GM19025 (cell line): ENCODE measurements around the gene UBXN2A.

Experiments
- ATAC-seq: cut with Tn5 transposase; IDR thresholded peaks from one replicate; pipeline ENCODE4 v1.9.1; 2021; ENCODE audit warnings: mild to moderate bottlenecking, low read depth, moderate library complexity; ENCODE audit not compliant: unreplicated experiment

UBXN2A gene, protein sequence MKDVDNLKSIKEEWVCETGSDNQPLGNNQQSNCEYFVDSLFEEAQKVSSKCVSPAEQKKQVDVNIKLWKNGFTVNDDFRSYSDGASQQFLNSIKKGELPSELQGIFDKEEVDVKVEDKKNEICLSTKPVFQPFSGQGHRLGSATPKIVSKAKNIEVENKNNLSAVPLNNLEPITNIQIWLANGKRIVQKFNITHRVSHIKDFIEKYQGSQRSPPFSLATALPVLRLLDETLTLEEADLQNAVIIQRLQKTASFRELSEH

GRCh38 chr2:23939987-23940717 is at the start of gene UBXN2A:
TSS of gene UBXN2A (plus strand) at chr2:23940463. CDS start at chr2:23958315, 17,852 bp downstream.
- peak; percentile 79 for ATAC-seq

GRCh38 chr2:23900133-23900532 is 40.1 kb upstream of the UBXN2A start:
- ATAC-seq, result no peak

GRCh38 chr2:23900541-23901322 is 39.5 kb upstream of the UBXN2A start:
- no peak for ATAC-seq

DNA sequence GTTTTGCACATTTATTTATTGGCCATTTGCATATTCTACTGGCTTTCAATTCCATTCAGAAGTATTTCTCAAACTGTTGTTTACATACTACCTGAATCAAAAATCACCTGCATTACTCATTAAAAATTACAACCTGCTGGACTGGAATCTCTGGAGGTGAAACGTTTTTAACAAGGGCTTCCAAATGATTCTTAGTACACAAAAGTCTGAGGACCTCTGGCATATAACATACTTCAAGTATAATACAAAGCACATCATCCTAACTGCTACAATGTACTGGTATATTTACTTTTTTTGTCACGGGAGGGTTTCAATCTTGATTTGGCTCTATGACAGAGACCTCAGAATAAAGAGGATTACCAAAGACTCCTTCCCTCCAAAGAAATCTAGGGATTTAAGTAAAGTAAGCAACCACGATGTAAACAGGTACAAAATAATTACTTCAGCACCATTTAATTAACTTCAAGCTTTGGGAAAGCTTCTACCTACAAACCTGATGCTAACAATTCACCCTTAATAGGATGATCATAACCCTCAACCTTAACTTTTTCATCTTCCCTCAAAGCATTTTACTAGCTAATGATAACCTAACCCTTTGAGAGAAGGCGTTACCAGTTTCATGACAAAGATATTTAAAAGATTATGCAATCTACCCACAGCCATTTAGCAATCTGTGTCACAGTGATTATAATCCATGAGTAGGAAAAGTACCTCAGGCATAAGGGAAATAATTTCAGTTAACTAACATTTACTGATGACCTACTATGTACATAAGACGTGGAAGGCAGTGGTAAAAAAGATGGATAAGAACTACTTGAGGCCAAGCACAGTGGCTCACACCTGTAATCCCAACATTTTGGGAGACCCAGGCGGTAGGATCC is 38.1 kb upstream of the UBXN2A start:
- ATAC-seq, result no peak

DNA sequence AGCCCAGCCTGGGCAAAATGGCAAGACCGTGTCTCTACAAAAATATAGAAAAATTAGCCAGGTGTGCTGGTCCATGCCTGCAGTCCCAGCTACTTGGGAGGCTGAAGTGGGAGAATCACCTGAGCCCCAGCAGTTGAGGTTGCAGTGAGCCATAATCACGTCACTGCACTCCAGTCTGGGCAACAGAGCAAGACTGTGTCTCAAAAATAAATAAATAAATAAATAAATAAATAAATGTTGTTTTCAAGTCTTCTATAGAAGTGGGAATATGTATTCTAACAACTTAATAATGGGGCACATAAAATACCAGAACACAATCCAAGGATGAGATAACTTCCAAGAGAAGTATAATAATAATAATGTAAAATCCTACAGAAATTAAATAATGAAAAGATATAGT is 37.2 kb upstream of the UBXN2A start:
- ATAC-seq, result no peak

DNA sequence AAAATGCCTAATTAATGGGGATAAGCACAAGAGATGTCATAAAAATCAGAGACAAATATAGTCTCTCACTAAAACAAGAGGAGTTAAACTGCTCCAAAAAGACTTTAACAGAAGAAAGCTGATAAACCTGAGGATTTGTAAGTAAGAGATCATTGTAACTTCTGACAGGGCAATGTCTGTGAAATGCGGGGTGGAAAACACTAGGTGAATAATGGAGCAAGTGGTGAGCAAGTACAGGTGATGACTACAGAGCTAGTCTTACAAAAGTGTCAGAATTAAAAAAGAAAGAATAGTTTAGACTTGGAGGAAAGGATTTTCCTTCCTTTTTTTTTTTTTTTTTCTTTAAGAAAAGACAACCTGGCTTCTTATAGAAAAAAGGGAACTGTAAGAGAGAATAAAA is 36.0 kb upstream of the UBXN2A start:
- ATAC-seq, result no peak

GRCh38 chr2:23904692-23905091 is 35.6 kb upstream of the UBXN2A start:
- ATAC-seq, result no peak

DNA sequence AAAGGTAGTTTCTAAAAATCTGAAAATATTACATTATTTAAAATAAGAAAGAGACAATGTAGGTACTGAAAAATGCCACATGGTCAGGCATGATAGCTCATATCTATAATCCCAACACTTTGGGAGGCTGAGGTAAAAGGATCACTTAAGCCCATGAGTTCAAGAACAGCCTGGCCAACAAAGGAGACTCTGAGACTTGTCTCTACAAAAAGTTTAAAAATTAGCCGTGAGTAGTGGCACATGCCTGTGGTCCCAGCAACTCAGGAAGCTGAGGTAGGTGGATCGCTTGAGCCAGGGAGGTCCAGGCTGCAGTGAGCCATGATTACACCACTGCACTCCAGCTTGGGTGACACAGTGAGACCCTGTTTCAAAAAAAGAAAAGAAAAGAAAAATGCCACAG is 35.1 kb upstream of the UBXN2A start:
- no peak for ATAC-seq

- no peak for ATAC-seq
These were observed 28.2 kb upstream of the UBXN2A start for GRCh38 chr2:23912054-23912453.

GRCh38 chr2:23915327-23915726 is 24.9 kb upstream of the UBXN2A start:
- ATAC-seq, result no peak

GRCh38 chr2:23916727-23917405 is 23.4 kb upstream of the UBXN2A start:
- ATAC-seq, result no peak

DNA sequence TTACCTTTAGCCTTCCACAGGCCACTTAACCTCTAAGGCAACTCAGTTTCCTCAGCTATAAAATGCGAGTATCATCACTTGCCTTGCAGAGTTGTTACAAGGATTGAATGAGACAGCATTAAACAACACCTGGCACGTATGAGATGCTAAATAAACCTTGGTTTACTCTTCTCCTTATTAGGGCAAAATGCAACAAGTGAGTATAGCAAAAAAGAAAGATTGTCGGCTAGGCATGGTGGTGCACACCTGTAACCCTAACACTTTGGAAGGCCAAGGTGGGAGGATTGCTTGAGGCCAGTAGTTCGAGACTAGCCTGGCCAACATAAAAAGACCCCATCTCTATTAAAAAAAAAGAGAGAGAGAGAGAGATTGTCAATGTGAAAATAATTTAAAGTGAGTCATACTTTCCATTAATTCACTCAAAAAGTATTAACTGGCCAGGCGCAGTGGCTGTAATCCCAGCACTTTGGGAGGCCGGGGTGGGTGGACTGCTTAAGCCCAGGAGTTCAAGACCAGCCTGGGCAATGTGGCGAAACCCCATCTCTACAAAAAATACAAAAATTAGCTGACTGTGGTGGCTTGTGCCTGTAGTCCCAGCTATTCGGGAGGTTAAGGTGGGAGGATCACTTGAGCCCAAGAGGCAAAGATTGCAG is 21.3 kb upstream of the UBXN2A start:
- ATAC-seq, result no peak

- no peak for ATAC-seq
These were observed 15.5 kb upstream of the UBXN2A start for GRCh38 chr2:23924589-23925359.

- peak; percentile 46 for ATAC-seq
These were observed 14.5 kb upstream of the UBXN2A start for GRCh38 chr2:23925702-23926289.

DNA sequence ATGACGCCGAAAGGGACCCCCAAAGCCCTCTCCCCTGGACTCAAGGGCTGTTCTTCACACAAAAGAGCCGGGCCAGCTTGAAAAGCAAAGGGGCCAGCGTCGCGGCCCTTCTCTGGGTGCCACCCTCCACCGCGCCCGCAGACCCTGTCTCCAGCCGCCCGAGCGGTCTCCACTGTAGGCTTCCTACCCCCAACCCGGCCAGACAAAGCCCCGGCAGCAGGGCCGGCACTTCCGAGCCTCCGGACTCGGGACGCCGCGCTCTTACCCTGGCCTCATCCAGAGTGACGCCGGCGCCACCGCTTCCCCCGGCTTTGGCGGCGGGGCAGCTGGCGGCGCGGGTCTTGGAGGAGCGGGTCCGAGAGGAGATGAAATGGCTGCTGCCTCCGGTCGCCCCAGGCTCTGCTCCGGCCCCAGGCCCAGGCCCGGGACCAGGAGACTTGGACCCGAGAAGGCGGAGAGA is 13.9 kb upstream of the UBXN2A start:
- ATAC-seq, result peak; percentile 22

GRCh38 chr2:23926750-23927571 is 13.3 kb upstream of the UBXN2A start, which contains the start of gene ATAD2B:
TSS of gene ATAD2B (minus strand) at chr2:23927123. CDS start at chr2:23926770, 353 bp downstream.
- peak; percentile 77 for ATAC-seq

DNA sequence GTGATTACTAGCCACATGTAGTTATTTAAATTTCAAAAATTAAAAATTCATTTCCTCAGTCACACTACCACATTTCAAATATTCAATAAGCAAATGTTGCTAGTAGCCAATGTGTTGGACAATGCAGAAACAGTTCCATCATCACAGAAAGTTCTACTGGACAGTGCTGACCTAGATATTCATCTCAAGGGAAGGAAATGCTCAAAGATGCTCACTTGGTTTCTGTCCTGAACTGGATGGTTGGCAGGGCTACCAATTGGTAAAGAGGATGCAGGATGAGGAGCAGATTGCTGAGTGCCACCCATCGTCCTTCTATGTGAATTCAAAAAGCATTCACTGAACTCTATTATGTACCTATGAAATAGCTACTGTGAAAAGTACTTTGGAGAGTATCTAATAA is 6.0 kb upstream of the UBXN2A start:
- no peak for ATAC-seq
